Measurements from ENCODE around the gene QPCT.
A peak's percentile ranks its signal among the peaks of the same experiment; 100 is the strongest.

QPCT gene

DNA sequence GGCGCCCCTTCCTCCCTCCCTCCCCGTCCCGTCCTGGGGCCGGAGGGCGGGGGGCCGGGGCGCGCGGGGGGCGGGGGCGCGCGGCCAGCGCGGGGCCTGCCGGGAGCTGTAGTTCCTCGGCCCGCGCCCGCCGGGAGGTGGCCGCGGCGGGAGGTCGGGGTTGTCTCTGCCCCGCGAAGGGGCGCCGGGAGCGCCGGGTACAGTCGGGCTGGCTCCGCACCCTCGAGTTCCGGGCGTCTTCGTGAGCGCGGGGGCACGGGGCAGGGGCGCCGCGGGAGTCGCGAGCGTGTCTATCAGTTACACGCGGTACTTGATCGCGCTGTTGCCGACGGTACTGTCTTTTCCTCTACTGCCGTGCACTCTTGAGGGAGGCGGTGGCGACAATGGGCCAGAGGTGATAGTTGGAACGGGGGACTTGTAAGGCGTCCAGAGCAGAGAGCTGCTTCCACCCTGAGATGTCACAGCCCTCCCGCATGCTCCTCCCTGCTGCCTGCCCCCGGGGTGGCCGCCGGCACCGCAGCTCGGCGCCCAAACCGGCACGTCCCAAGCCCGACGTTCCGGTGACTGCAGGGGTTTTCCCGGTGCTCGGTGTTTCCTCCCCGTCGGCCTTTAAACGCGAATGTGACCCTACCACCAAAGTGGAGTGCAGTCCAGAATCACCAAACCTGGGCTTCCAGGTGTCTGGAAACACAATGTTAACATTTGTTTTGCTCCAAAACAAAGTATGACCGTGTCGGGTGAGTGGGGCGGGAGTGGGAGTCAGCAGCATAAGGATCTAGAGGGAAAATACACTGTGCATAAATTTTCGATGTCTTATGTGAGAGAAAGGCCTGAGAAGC, 19.4 kb upstream of the QPCT start, which contains the start of gene PRKD3:
TSS of gene PRKD3 (minus strand) at position 48 of the 839 bp plus-strand sequence. CDS start 8,309 bp downstream, outside the sequence.
- TF ChIP-seq, protein P1, sequence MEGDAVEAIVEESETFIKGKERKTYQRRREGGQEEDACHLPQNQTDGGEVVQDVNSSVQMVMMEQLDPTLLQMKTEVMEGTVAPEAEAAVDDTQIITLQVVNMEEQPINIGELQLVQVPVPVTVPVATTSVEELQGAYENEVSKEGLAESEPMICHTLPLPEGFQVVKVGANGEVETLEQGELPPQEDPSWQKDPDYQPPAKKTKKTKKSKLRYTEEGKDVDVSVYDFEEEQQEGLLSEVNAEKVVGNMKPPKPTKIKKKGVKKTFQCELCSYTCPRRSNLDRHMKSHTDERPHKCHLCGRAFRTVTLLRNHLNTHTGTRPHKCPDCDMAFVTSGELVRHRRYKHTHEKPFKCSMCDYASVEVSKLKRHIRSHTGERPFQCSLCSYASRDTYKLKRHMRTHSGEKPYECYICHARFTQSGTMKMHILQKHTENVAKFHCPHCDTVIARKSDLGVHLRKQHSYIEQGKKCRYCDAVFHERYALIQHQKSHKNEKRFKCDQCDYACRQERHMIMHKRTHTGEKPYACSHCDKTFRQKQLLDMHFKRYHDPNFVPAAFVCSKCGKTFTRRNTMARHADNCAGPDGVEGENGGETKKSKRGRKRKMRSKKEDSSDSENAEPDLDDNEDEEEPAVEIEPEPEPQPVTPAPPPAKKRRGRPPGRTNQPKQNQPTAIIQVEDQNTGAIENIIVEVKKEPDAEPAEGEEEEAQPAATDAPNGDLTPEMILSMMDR (IDR thresholded peaks at IDR 0.05; ENCODE audit: insufficient read depth, low read depth, low read length, missing control alignments) = no peak
- H3K4me3 ChIP-seq (ENCODE audit: low read length) = peak within 1 kb of the TSS; percentile 83
- peak; percentile 46 for DNase-seq (ENCODE audit: low read depth)

- TF ChIP-seq, protein P1 (IDR thresholded peaks at IDR 0.05; ENCODE audit: insufficient read depth, low read depth, low read length, missing control alignments) = no peak
- H3K4me3 ChIP-seq (ENCODE audit: low read length) = no peak overlapping the region
- DNase-seq (ENCODE audit: low read depth) = no peak
These were observed 18.8 kb upstream of the QPCT start for GRCh38 chr2:37325625-37326071.

- no peak overlapping the region for H3K4me3 ChIP-seq (ENCODE audit: low read length)
- DNase-seq (ENCODE audit: low read depth) = peak; percentile 62
These were observed 18.1 kb upstream of the QPCT start for GRCh38 chr2:37326285-37326684.

DNA sequence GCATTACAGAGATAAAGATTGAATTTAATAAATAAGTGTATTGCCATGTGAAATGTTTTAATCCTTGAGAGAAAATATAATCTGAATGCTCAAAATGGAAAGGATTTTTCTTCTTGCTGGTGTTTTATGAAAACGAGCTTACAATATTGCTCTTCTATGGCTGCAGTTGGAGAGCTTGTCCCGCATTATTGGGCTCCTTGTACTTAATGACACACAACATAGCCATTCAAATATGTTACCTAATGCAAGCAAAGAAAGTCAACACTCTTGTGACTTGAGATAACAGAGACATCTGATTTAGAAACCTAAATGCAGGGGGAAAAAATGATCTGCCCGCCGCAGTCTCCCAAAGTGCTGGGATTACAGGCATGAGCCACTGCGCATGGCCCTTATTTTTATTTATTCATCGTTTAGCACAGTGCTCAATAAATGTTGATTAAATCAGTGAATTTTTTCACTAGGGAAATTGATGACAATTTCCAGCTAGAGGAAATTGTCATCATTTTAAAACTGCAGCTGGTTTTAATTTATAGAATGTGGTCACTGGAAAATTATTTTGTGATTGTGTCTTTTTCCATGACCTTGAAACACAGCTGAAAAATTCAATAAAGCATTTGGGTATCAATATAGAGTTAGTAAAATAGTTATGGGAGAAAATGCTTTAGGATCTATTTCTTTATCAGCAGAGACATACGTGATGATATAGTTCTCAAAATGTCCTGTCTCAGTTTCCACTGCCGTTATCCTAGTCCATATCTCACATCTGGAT, 17.4 kb upstream of the QPCT start:
- no peak for DNase-seq (ENCODE audit: low read depth)
- TF ChIP-seq, protein P1 (IDR thresholded peaks at IDR 0.05; ENCODE audit: insufficient read depth, low read depth, low read length, missing control alignments) = no peak
- H3K4me3 ChIP-seq (ENCODE audit: low read length) = no peak overlapping the region

More at GRCh38 chr2:37326285-37326684, 18.1 kb upstream of the QPCT start:
- TF ChIP-seq, protein P1 (IDR thresholded peaks at IDR 0.05; ENCODE audit: insufficient read depth, low read depth, low read length, missing control alignments) = no peak

DNA sequence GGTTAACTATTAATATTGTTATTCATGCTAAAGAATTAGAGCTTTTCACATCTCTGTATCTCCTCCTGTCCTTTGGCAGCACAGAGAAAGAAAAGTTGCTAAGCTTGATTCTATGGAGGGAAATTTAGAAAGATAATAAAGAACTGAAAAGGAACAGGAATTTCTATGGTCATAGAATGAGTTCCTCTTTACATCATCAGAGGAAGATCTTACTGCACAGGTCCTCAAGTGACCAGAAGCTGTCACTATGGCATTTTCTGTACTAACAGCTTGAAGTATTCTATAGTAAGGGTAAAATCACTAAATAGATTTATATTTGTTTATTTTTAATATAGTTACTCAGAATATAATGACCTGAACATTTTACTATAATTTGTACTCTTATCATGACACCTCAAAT, 13.7 kb upstream of the QPCT start:
- no peak overlapping the region for H3K4me3 ChIP-seq (ENCODE audit: low read length)
- TF ChIP-seq, protein P1 (IDR thresholded peaks at IDR 0.05; ENCODE audit: insufficient read depth, low read depth, low read length, missing control alignments) = no peak
- DNase-seq (ENCODE audit: low read depth) = no peak

- TF ChIP-seq, protein P1 (IDR thresholded peaks at IDR 0.05; ENCODE audit: insufficient read depth, low read depth, low read length, missing control alignments) = no peak
- H3K4me3 ChIP-seq (ENCODE audit: low read length) = no peak overlapping the region
- DNase-seq (ENCODE audit: low read depth) = no peak
These were observed 11.9 kb upstream of the QPCT start for GRCh38 chr2:37332560-37332959.
